ENCODE results near the gene SLC15A1.

DNA sequence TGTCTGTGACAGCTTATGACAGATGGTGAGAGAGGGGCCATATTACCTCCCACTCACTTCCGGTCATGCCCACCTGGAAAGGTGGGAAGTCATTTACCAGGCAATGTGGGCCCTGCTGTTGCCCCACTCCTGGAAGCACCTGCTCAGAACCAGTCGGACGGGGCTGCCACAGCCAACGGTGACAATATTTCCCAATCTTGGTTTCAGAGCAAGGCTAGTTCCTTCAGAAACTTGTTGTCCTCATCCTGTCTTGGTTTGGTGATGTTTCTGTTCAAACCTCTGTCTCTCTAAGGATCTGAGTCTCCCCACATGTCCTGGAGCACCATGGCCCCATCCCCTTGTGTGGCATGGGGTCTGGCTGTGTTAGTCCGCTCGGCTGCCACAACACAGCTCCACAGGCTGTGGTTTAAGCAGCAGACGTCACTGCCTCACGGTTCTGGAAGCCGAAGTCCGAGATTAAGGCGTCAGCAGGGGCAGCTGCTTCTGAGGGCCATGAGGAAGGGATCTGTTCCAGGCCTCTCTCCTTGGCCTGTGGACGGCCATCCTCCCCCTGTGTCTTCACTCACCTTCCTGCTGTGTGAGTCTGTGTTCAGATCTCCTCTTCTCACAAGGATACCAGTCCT lies 31.5 kb upstream of the SLC15A1 start:
- TF ChIP-seq CTCF (IDR thresholded peaks at IDR 0.05; ENCODE audit: low read length) (no peak), EZH2phosphoT487 (IDR thresholded peaks at IDR 0.05; ENCODE audit: low read length) (no peak)

All from MM.1S (cell line).